Lung (tissue), 12 donors: ENCODE results near the gene MED12. TPM values are rescaled to one million over a fixed set of nuclear protein-coding genes. Genes with fewer than 3 reads are reported as not detected.

ENCODE experiments used
- ATAC-seq: fragments of 200-7000 bp; cut with Tn5 transposase; one replicate; pipeline ENCODE4 v1.9.1; 2020; ENCODE audit warnings: moderate number of reproducible peaks; ENCODE audit not compliant: insufficient read depth, low FRiP score
- DNase-seq, 3 donors: peaks; one replicate each; pipeline ENCODE4 v3.0.0-alpha.2; 2013 to 2017
- H3K27ac ChIP-seq, 2 donors: one replicate each; pipeline ENCODE4 v1.5.1; 2013; ENCODE audit warnings: mild to moderate bottlenecking in 2 of 2, moderate library complexity in 2 of 2, control low read depth in 1 of 2, inconsistent platforms in 1 of 2, low read depth in 1 of 2, low read length in 1 of 2
- H3K27me3 ChIP-seq, 3 donors: one replicate each; pipeline ENCODE4 v1.5.1; 2013; ENCODE audit warnings: low read length in 2 of 3; ENCODE audit not compliant: control insufficient read depth in 3 of 3, insufficient read depth in 3 of 3
- H3K36me3 ChIP-seq, 4 donors: one replicate each; pipeline ENCODE4 v1.5.1; 2013; ENCODE audit warnings: low read length in 4 of 4, mild to moderate bottlenecking in 1 of 4, moderate library complexity in 1 of 4; ENCODE audit not compliant: control insufficient read depth in 4 of 4, insufficient read depth in 4 of 4
- H3K4me1 ChIP-seq, 5 donors: one replicate each; pipeline ENCODE4 v1.5.1; 2013; ENCODE audit warnings: low read length in 5 of 5, mild to moderate bottlenecking in 2 of 5, moderate library complexity in 1 of 5; ENCODE audit not compliant: control insufficient read depth in 5 of 5, insufficient read depth in 5 of 5
- H3K4me3 ChIP-seq: one replicate; pipeline ENCODE4 v1.5.1; 2013; ENCODE audit warnings: mild to moderate bottlenecking, control low read depth, moderate library complexity
- H3K9ac ChIP-seq, 2 donors: one replicate each; pipeline ENCODE4 v1.5.1; 2013; ENCODE audit warnings: low read length in 2 of 2, control low read depth in 1 of 2; ENCODE audit not compliant: insufficient read depth in 1 of 2
- H3K9me3 ChIP-seq, 4 donors: one replicate each; pipeline ENCODE4 v1.5.1; 2013; ENCODE audit warnings: low read length in 3 of 4, mild to moderate bottlenecking in 1 of 4, moderate library complexity in 1 of 4; ENCODE audit not compliant: control insufficient read depth in 4 of 4, insufficient read depth in 3 of 4
- WGBS, 2 donors: extraction: QIAGEN DNeasy Blood & Tissue Kit; methylation state at CpG; one replicate each; pipeline ENCODE4 v1.1.7; 2013; 5-methylcytosine and 5-hydroxymethylcytosine counted together
- polyA plus RNA-seq, 2 donors: library from polyadenylated mRNA; stranded (reverse); fragments of 200-250 nt; gene quantifications; one replicate each; pipeline ENCODE4 v1.2.1, GENCODE V29; 2013
- total RNA-seq, 2 donors: library from RNA; depleted of rRNA in 1 of 2; stranded (reverse); fragments of >200 nt in 1 of 2; gene quantifications; one replicate each; pipeline ENCODE4 v1.2.1, GENCODE V29; 2014 to 2021
- TF ChIP-seq, protein P1 (sequence below): IDR thresholded peaks from 2 replicates; pipeline ENCODE4 v1.5.1; 2012; ENCODE audit warnings: mild to moderate bottlenecking; ENCODE audit errors: control extremely low read depth, extremely low read depth
- donor health status: control.
- donor health status: control.
- donor health status: Bipolar disorder and iron deficiency.
- donor health status: healthy.
- donor health status: DM: yes; HTN: yes; CAD: no.

MED12 gene
- total and polyA plus RNA-seq, 4 donors, result 10.3 to 41.1 (median 24.9) TPM

DNA sequence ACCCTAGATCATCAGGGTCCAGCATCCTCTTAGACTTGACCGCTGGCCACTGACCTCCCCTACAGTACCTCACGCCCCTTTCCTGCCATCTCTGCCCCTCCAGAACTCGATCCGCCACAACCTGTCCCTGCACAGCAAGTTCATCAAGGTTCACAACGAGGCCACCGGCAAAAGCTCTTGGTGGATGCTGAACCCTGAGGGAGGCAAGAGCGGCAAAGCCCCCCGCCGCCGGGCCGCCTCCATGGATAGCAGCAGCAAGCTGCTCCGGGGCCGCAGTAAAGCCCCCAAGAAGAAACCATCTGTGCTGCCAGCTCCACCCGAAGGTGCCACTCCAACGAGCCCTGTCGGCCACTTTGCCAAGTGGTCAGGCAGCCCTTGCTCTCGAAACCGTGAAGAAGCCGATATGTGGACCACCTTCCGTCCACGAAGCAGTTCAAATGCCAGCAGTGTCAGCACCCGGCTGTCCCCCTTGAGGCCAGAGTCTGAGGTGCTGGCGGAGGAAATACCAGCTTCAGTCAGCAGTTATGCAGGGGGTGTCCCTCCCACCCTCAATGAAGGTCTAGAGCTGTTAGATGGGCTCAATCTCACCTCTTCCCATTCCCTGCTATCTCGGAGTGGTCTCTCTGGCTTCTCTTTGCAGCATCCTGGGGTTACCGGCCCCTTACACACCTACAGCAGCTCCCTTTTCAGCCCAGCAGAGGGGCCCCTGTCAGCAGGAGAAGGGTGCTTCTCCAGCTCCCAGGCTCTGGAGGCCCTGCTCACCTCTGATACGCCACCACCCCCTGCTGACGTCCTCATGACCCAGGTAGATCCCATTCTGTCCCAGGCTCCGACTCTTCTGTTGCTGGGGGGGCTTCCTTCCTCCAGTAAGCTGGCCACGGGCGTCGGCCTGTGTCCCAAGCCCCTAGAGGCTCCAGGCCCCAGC lies 17.6 kb upstream of the MED12 start:
- Histone ChIP-seq H3K4me3 (no peak overlapping the region), H3K4me1 (peaks cover 0 to 52% (median 4%) of the 10 kb centered on the region in 5 donors), H3K36me3 (no peaks in the 10 kb centered on the region), H3K9me3 (peaks cover 0 to 2% (median 0%) of the 10 kb centered on the region in 4 donors), H3K27ac (no peak overlapping the region), H3K27me3 (no peaks in the 10 kb centered on the region), H3K9ac (no peak overlapping the region)
- ATAC-seq, result no peak
- 67 to 83% methylated on average over 30 to 31 of the region's 31 CpGs for WGBS, 2 donors
- no peak for DNase-seq
- TF ChIP-seq, protein P1, sequence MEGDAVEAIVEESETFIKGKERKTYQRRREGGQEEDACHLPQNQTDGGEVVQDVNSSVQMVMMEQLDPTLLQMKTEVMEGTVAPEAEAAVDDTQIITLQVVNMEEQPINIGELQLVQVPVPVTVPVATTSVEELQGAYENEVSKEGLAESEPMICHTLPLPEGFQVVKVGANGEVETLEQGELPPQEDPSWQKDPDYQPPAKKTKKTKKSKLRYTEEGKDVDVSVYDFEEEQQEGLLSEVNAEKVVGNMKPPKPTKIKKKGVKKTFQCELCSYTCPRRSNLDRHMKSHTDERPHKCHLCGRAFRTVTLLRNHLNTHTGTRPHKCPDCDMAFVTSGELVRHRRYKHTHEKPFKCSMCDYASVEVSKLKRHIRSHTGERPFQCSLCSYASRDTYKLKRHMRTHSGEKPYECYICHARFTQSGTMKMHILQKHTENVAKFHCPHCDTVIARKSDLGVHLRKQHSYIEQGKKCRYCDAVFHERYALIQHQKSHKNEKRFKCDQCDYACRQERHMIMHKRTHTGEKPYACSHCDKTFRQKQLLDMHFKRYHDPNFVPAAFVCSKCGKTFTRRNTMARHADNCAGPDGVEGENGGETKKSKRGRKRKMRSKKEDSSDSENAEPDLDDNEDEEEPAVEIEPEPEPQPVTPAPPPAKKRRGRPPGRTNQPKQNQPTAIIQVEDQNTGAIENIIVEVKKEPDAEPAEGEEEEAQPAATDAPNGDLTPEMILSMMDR, result no peak

DNA sequence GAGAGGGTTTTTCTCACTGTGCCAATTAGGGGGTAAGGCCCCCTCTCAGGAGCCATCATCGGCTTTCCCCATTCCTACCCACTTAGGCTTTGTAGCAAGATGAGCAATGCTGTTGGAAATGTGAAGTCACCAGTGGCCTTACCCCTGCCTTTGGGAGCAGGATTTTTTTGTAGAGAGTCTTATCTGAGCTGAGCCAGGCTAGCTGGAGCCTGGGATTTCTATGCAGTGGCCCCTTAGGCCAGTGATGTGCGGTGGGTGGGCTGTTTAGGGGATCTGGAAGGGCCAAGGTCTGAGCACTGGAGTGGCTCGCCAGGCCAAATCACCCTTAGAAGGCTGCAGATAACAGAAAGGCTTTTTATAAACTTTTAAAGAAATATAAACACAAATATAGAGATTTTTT lies 16.1 kb upstream of the MED12 start:
- ATAC-seq (no peak), DNase-seq (no peak)
- 63 to 78% methylated on average over 3 of the region's 3 CpGs for WGBS, 2 donors
- Histone ChIP-seq H3K9ac (no peak overlapping the region), H3K4me1 (peaks cover 0 to 46% (median 4%) of the 10 kb centered on the region in 5 donors), H3K27ac (no peak overlapping the region), H3K36me3 (no peaks in the 10 kb centered on the region), H3K27me3 (no peaks in the 10 kb centered on the region), H3K9me3 (peaks cover 0 to 4% (median under 1%) of the 10 kb centered on the region in 4 donors), H3K4me3 (no peak overlapping the region)
- TF ChIP-seq, protein P1, result no peak

DNA sequence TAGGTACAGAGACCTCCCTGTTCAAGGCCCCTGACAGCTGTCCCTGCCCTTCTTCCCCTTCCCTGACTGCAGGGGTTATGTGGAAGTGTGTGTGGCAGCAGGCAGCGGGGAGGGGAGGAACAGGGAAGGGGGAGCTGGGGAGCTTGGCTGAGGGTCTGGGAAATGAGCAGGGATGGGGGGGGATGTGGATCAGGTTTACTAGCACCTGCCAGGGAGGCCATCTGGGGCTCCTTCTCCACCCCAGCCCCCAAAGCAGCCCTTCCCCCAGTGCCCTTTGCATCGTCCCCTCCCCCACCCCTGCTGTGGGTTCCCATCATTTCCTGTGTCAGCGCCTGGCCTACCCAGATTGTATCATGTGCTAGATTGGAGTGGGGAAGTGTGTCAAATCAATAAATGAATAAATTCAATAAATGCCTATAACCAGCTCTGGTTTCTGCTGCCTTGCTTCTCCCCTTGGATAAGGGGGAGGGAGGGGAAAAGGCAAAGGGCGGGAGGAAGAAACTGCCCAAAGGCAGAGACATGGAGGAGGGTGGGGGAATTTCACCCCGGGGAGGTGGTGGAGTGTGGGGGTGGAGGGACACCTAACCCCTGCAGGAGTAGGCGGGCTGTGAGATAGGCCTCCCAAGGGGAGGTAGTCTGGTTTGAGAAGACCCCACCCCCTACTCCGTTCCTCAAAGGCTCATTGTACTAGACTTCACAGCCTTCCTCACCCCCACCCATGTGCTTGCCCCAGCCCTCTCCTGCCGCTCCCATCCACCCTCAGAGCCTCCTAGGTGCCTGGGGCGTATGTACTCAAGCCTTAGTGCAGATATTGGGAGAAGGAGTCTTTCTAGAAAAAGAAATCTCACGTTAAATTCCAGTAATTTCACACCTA lies 15.0 kb upstream of the MED12 start:
- no peak for ATAC-seq

More for the DNA sequence above, 15.0 kb upstream of the MED12 start:
- peak; percentile 40 to 65 (median 56) for DNase-seq
- H3K9ac ChIP-seq, result no peak overlapping the region
- no peaks in the 10 kb centered on the region for H3K27me3 ChIP-seq
- 7 to 19% methylated on average over 5 to 9 of the region's 10 CpGs for WGBS, 2 donors
- H3K36me3 ChIP-seq, result no peaks in the 10 kb centered on the region
- no peak overlapping the region for H3K4me3 ChIP-seq
- H3K9me3 ChIP-seq, result peaks cover 0 to 4% (median under 1%) of the 10 kb centered on the region in 4 donors
- TF ChIP-seq, protein P1, result no peak
- peak overlapping the region in 1 of 2 donors; percentile 52 for H3K27ac ChIP-seq
- H3K4me1 ChIP-seq, result peaks cover 0 to 46% (median 4%) of the 10 kb centered on the region in 5 donors
